Activated T-cell treated with anti-CD3 and anti-CD28 coated beads, Interleukin-2, amount 50 U/mL, for 1 hour (primary cell): ENCODE data around the gene NMBR.
"Not testable (repeated sequence)": the region's sequence is repeated elsewhere in the genome, so short reads cannot be mapped to it uniquely, and the experiment has no call there.

ENCODE experiments used
- DNase-seq: peaks from one replicate; pipeline ENCODE4 v3.0.0-alpha.2; 2020

The NMBR gene

GRCh38 chr6:142051404-142051803 is 95.5 kb downstream of the NMBR start:
- no peak for DNase-seq

DNA sequence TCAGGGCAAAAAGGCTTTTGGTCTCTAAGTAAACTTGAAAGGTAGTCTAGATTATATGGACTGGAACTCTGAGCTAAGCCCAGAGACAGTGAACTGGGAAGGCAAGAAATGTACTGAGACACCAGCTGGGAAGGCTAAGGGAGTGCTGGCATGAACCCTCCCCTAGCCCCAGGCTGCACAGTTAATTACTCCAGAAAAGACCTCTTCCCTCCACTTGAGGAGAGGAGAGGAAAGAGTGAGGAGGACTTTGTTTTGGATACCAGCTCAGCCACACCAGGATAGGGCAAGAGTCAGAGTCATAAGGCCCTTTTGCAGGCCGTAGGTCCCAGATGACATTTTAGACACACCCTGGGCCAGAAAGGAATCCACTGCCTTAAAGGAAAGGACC is 98.3 kb downstream of the NMBR start:
- no peak for DNase-seq

DNA sequence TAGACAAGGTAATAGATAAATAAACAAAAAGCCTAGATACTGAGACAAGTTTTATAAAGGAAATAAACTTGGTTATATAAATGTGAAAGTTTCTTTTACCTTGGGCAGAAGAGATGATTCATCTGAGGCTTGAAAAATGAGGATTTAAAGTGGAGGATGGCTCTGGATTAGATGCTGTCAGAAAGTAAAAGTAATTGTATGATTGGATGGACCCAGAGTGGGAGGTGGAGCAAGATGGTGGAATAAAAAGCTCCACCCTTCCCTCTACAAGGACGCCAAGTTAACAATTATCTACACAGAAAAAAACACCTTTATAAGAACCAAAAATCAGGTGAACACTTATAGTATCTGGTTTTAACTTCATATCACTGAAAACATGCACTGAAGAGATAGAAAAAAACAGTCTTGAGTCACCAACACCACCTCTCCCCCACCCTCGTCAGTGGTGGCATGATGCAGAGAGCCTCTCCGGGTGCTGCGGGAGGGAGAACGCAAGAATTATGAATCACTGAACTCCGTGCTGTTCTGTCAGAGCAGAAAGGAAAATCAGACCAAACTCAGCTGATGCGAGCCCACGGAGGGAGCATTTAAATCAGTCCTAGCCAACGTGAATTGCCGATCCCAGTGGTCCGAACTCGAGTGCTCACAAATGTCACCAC is 98.9 kb downstream of the NMBR start:
- DNase-seq: no peak

GRCh38 chr6:142045380-142046278 is 101.3 kb downstream of the NMBR start:
- DNase-seq: no peak

- no peak for DNase-seq
These were observed 111.0 kb downstream of the NMBR start for GRCh38 chr6:142035890-142036289.

GRCh38 chr6:142031035-142031434 is 115.9 kb downstream of the NMBR start:
- no peak for DNase-seq

DNA sequence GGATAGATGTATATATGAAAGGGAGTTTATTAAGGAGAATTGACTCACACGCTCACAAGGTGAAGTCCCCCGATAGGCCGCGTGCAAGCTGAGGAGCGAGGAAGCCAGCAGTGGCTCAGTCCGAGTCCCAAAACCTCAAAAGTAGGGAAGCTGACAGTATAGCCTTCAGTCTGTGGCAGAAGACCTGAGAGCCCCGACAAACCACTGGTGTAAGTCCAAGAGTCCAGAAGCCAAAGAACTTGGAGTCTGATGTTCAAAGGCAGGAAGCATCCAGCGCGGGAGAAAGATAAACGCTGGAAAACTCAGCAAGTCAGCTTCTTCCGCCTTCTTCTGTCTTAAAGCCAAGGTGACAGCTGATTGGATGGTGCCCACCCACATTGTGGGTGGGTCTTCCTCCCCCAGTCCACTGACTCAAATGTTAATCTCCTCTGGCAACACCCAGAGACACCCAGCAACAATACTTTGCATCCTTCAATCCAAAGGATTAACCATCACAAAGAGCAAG is 116.8 kb downstream of the NMBR start:
- no peak for DNase-seq

GRCh38 chr6:142028527-142028926 is 118.4 kb downstream of the NMBR start:
- no peak for DNase-seq

- not testable (repeated sequence) for DNase-seq
These were observed 119.1 kb downstream of the NMBR start for GRCh38 chr6:142027804-142028203.

- DNase-seq: no peak
These were observed 119.8 kb downstream of the NMBR start for GRCh38 chr6:142027074-142027473.

- no peak for DNase-seq
These were observed 120.5 kb downstream of the NMBR start for GRCh38 chr6:142026471-142026870.
